Nephron (organoid): Measurements from ENCODE around the gene SGCD.
A peak's percentile ranks its signal among the peaks of the same experiment; 100 is the strongest.

Source experiments
- H3K27ac Mint-ChIP-seq, 3 experiments: 2 replicates each; pipeline ENCODE4 v1.8.0; 2020; ENCODE audit warnings: mixed read lengths in 3 of 3, mild to moderate bottlenecking in 2 of 3, moderate library complexity in 1 of 3
- H3K27me3 Mint-ChIP-seq: 2 replicates; pipeline ENCODE4 v1.8.0; 2021; ENCODE audit warnings: low read depth, mild to moderate bottlenecking, moderate library complexity, mixed read lengths
- H3K36me3 Mint-ChIP-seq: 2 replicates; pipeline ENCODE4 v1.8.0; 2020; ENCODE audit warnings: low read depth, mixed read lengths
- H3K4me1 Mint-ChIP-seq: 2 replicates; pipeline ENCODE4 v1.8.0; 2020; ENCODE audit warnings: mixed read lengths
- H3K4me3 Mint-ChIP-seq, 3 experiments: 2 replicates each; pipeline ENCODE4 v1.8.0; 2020; ENCODE audit warnings: mild to moderate bottlenecking in 3 of 3, mixed read lengths in 3 of 3, moderate library complexity in 2 of 3
- H3K9me3 Mint-ChIP-seq: 2 replicates; pipeline ENCODE4 v1.8.0; 2020; ENCODE audit warnings: mixed read lengths
- CTCF ChIP-seq, 3 experiments: fragments of 200-600 bp; sonication (generic); IDR thresholded peaks; one replicate each; pipeline ENCODE4 v1.5.0; 2021; ENCODE audit warnings: antibody characterized with exemption in 3 of 3; ENCODE audit not compliant: unreplicated experiment in 3 of 3

SGCD gene

GRCh38 chr5:156716591-156717380 lies 389.8 kb downstream of the SGCD start:
- no peaks in the 10 kb centered on the region for H3K9me3 Mint-ChIP-seq
- no peak for TF ChIP-seq CTCF (IDR thresholded peaks at IDR 0.05; ENCODE audit: unreplicated experiment in 3 of 3)
- H3K36me3 Mint-ChIP-seq = no peaks in the 10 kb centered on the region
- peaks cover 2% of the 10 kb centered on the region for H3K27me3 Mint-ChIP-seq
- H3K27ac Mint-ChIP-seq = no peak overlapping the region
- H3K4me1 Mint-ChIP-seq = no peaks in the 10 kb centered on the region
- H3K4me3 Mint-ChIP-seq = no peak overlapping the region

GRCh38 chr5:156718985-156719384 lies 392.0 kb downstream of the SGCD start:
- Mint-ChIP-seq H3K27me3 (no peaks in the 10 kb centered on the region), H3K4me1 (peaks cover 21% of the 10 kb centered on the region), H3K27ac (no peak overlapping the region), H3K9me3 (no peaks in the 10 kb centered on the region), H3K4me3 (no peak overlapping the region), H3K36me3 (no peaks in the 10 kb centered on the region)
- no peak for TF ChIP-seq CTCF (IDR thresholded peaks at IDR 0.05; ENCODE audit: unreplicated experiment in 3 of 3)

- Mint-ChIP-seq H3K4me1 (peaks cover 45% of the 10 kb centered on the region), H3K27me3 (no peaks in the 10 kb centered on the region), H3K4me3 (no peak overlapping the region), H3K36me3 (no peaks in the 10 kb centered on the region), H3K9me3 (no peaks in the 10 kb centered on the region), H3K27ac (peak overlapping the region in 1 of 3 experiments; percentile 63)
- no peak for TF ChIP-seq CTCF (IDR thresholded peaks at IDR 0.05; ENCODE audit: unreplicated experiment in 3 of 3)
Observed at GRCh38 chr5:156722358-156722757, 395.4 kb downstream of the SGCD start.

GRCh38 chr5:156735477-156735876 lies 408.5 kb downstream of the SGCD start:
- no peaks in the 10 kb centered on the region for H3K36me3 Mint-ChIP-seq
- H3K4me1 Mint-ChIP-seq = peaks cover 5% of the 10 kb centered on the region
- H3K4me3 Mint-ChIP-seq = no peak overlapping the region
- no peak overlapping the region for H3K27ac Mint-ChIP-seq
- H3K9me3 Mint-ChIP-seq = no peaks in the 10 kb centered on the region
- no peak for TF ChIP-seq CTCF (IDR thresholded peaks at IDR 0.05; ENCODE audit: unreplicated experiment in 3 of 3)
- H3K27me3 Mint-ChIP-seq = no peaks in the 10 kb centered on the region

GRCh38 chr5:156741516-156741915 lies 414.6 kb downstream of the SGCD start:
- no peaks in the 10 kb centered on the region for H3K4me1 Mint-ChIP-seq

More at GRCh38 chr5:156741516-156741915, 414.6 kb downstream of the SGCD start:
- Mint-ChIP-seq H3K9me3 (no peaks in the 10 kb centered on the region), H3K4me3 (no peak overlapping the region), H3K36me3 (no peaks in the 10 kb centered on the region), H3K27me3 (no peaks in the 10 kb centered on the region), H3K27ac (no peak overlapping the region)
- no peak for TF ChIP-seq CTCF (IDR thresholded peaks at IDR 0.05; ENCODE audit: unreplicated experiment in 3 of 3)
